Eye (tissue), 1 donor: ENCODE results near the gene ATP2A1.
"Not testable (repeated sequence)": the region's sequence is repeated elsewhere in the genome, so short reads cannot be mapped to it uniquely, and the experiment has no call there.

Source experiments
- DNase-seq: peaks from one replicate; pipeline ENCODE4 v3.0.0-alpha.2; 2015

ATP2A1 gene

GRCh38 chr16:28863929-28864793 lies 14.1 kb upstream of the ATP2A1 start:
- no peak for DNase-seq

GRCh38 chr16:28865001-28865688 lies 13.1 kb upstream of the ATP2A1 start:
- no peak for DNase-seq

GRCh38 chr16:28865722-28866453 lies 12.4 kb upstream of the ATP2A1 start:
- no peak for DNase-seq

GRCh38 chr16:28866454-28866804 lies 11.9 kb upstream of the ATP2A1 start:
- DNase-seq = no peak

- DNase-seq = no peak
These were observed 11.0 kb upstream of the ATP2A1 start for GRCh38 chr16:28867241-28867640.

- DNase-seq = not testable (repeated sequence)
These were observed 10.6 kb upstream of the ATP2A1 start for GRCh38 chr16:28867646-28868045.

GRCh38 chr16:28869201-28869600 lies 9.1 kb upstream of the ATP2A1 start:
- no peak for DNase-seq

- DNase-seq = no peak
These were observed 5.3 kb upstream of the ATP2A1 start for GRCh38 chr16:28872952-28873351.

- DNase-seq = no peak
These were observed 4.6 kb upstream of the ATP2A1 start for GRCh38 chr16:28873543-28874201.

GRCh38 chr16:28874406-28874805 lies 3.9 kb upstream of the ATP2A1 start:
- DNase-seq = no peak

GRCh38 chr16:28875134-28876018 lies 2.9 kb upstream of the ATP2A1 start:
- no peak for DNase-seq

GRCh38 chr16:28876019-28876659 lies 2.1 kb upstream of the ATP2A1 start:
- no peak for DNase-seq

- peak; percentile 33 for DNase-seq
These were observed 1.2 kb upstream of the ATP2A1 start for GRCh38 chr16:28876973-28877654.

- DNase-seq = no peak
These were observed 660 bp upstream of the ATP2A1 start for GRCh38 chr16:28877655-28878000.

- DNase-seq = no peak
These were observed 1.1 kb downstream of the ATP2A1 start for GRCh38 chr16:28879261-28879840.

- DNase-seq = peak; percentile 95
These were observed 1.7 kb downstream of the ATP2A1 start for GRCh38 chr16:28879841-28880588.

GRCh38 chr16:28880589-28880915 lies 2.3 kb downstream of the ATP2A1 start:
- DNase-seq = no peak

GRCh38 chr16:28880955-28881354 lies 2.7 kb downstream of the ATP2A1 start:
- DNase-seq = peak; percentile 7

- not testable (repeated sequence) for DNase-seq
These were observed 3.3 kb downstream of the ATP2A1 start for GRCh38 chr16:28881565-28881964.
